ENCODE data around the gene UBL7.

The UBL7 gene

GRCh38 chr15:74422652-74423430 lies 38.1 kb downstream of the UBL7 start:
- no peak for DNase-seq

GRCh38 chr15:74422265-74422651 lies 38.7 kb downstream of the UBL7 start:
- DNase-seq, result no peak

- no peak for DNase-seq
Observed at GRCh38 chr15:74421302-74422245, 39.4 kb downstream of the UBL7 start.

GRCh38 chr15:74420193-74420905 lies 40.6 kb downstream of the UBL7 start:
- DNase-seq, result no peak

- DNase-seq, result no peak
Observed at GRCh38 chr15:74419432-74419831, 41.5 kb downstream of the UBL7 start.

- DNase-seq, result no peak
Observed at GRCh38 chr15:74418575-74419338, 42.2 kb downstream of the UBL7 start.

- no peak for DNase-seq
Observed at GRCh38 chr15:74417670-74418069, 43.3 kb downstream of the UBL7 start.

- DNase-seq, result no peak
Observed at GRCh38 chr15:74417225-74417624, 43.7 kb downstream of the UBL7 start.

GRCh38 chr15:74415966-74416916 lies 44.7 kb downstream of the UBL7 start:
- no peak for DNase-seq

GRCh38 chr15:74414603-74415338 lies 46.2 kb downstream of the UBL7 start:
- DNase-seq, result no peak

- no peak for DNase-seq
Observed at GRCh38 chr15:74414081-74414580, 46.8 kb downstream of the UBL7 start.

- no peak for DNase-seq
Observed at GRCh38 chr15:74413350-74414080, 47.4 kb downstream of the UBL7 start.

- no peak for DNase-seq
Observed at GRCh38 chr15:74412159-74412558, 48.8 kb downstream of the UBL7 start.

- no peak for DNase-seq
Observed at GRCh38 chr15:74411686-74412085, 49.3 kb downstream of the UBL7 start.

- DNase-seq, result no peak
Observed at GRCh38 chr15:74410502-74410901, 50.5 kb downstream of the UBL7 start.

GRCh38 chr15:74409225-74409624 lies 51.7 kb downstream of the UBL7 start:
- no peak for DNase-seq

- no peak for DNase-seq
Observed at GRCh38 chr15:74408815-74409214, 52.1 kb downstream of the UBL7 start.

GRCh38 chr15:74408385-74408784 lies 52.6 kb downstream of the UBL7 start:
- DNase-seq, result no peak

GRCh38 chr15:74406992-74407705 lies 53.8 kb downstream of the UBL7 start:
- no peak for DNase-seq

Measured in NCI-H1417 treated with DMSO at 0.1 percent for 48 hours (cell line).